Central memory CD8-positive, alpha-beta T cell (primary cell): ENCODE measurements around the gene RNF26.

Source experiments
- ATAC-seq: fragments of 150-1000 bp; cut with Tn5 transposase; replicated peaks from 2 replicates; pipeline ENCODE4 v1.10.0; 2022; ENCODE audit warnings: mild to moderate bottlenecking, moderate FRiP score, moderate number of reproducible peaks; ENCODE audit not compliant: poor library complexity, severe bottlenecking; ENCODE audit errors: extremely low read depth
- DNase-seq, 2 donors: peaks; one replicate each; pipeline ENCODE4 v3.0.0; 2021; ENCODE audit warnings: low spot score in 2 of 2
- H3K27ac Mint-ChIP-seq: one replicate; pipeline ENCODE4 v1.8.0; 2022; ENCODE audit warnings: low read depth, mild to moderate bottlenecking, moderate library complexity, mixed read lengths
- H3K27me3 Mint-ChIP-seq: one replicate; pipeline ENCODE4 v1.8.0; 2022; ENCODE audit warnings: mixed read lengths
- H3K36me3 Mint-ChIP-seq: one replicate; pipeline ENCODE4 v1.8.0; 2022; ENCODE audit warnings: mild to moderate bottlenecking, moderate library complexity, mixed read lengths; ENCODE audit not compliant: insufficient read depth
- H3K4me1 Mint-ChIP-seq: one replicate; pipeline ENCODE4 v1.8.0; 2022; ENCODE audit warnings: mixed read lengths
- H3K4me3 Mint-ChIP-seq: one replicate; pipeline ENCODE4 v1.8.0; 2022; ENCODE audit warnings: mild to moderate bottlenecking, moderate library complexity, mixed read lengths
- H3K9me3 Mint-ChIP-seq: one replicate; pipeline ENCODE4 v1.8.0; 2022; ENCODE audit warnings: mixed read lengths

The RNF26 gene

DNA sequence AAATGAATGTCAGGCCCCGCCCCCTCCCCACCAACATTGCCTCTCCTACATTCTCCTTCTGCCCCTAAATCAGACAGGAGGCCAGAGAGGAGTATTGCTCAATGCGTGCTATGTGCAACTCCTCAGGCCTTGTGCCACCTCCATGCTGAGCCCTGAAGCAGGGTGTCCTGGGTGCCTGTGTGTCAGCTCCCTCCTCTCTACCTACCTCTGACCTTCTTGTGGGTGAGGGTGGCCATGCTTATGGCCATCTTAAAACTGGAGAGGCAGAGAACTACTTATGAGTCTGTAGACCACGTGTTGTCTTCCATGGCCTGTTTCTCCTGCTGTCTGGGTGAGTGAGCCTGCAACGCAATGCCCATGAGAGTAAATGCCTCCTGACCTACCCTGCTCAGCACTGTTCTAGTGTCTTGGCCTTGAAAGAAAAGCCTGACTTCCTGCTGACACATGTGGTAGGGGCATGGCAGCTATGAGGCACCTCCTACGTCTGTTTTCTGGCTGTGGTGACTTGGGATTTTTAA, 27.9 kb upstream of the RNF26 start:
- no peaks in the 10 kb centered on the region for H3K4me1 Mint-ChIP-seq
- ATAC-seq (peak; percentile 28), DNase-seq (no peak)
- no peak overlapping the region for H3K4me3 Mint-ChIP-seq
- no peaks in the 10 kb centered on the region for H3K9me3 Mint-ChIP-seq
- no peaks in the 10 kb centered on the region for H3K27me3 Mint-ChIP-seq
- H3K27ac Mint-ChIP-seq: no peak overlapping the region
- H3K36me3 Mint-ChIP-seq: peaks cover 13% of the 10 kb centered on the region

DNA sequence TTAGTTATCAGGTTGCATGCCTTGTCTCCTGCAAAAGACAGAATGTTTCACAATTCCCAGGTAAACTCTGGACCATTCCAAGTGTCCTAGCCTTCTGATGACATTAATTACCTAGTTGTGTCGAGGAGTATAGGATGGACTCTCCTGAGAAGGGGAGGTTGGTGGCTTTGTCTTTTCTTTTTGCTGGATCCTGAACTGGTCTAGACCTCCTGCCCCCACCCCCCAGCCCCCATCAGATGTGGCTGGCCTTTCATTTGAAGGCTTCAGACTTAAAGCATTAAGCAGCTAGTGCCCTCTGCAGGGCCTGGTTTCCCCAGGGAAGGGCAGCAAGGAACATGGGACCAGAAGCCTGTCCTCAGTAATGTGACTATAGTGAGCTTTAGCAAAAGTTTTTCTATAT, 27.1 kb upstream of the RNF26 start:
- H3K27ac Mint-ChIP-seq: no peak overlapping the region
- DNase-seq (no peak), ATAC-seq (no peak)
- H3K27me3 Mint-ChIP-seq: no peaks in the 10 kb centered on the region
- no peaks in the 10 kb centered on the region for H3K9me3 Mint-ChIP-seq
- H3K36me3 Mint-ChIP-seq: peaks cover 12% of the 10 kb centered on the region
- H3K4me3 Mint-ChIP-seq: no peak overlapping the region
- H3K4me1 Mint-ChIP-seq: no peaks in the 10 kb centered on the region

DNA sequence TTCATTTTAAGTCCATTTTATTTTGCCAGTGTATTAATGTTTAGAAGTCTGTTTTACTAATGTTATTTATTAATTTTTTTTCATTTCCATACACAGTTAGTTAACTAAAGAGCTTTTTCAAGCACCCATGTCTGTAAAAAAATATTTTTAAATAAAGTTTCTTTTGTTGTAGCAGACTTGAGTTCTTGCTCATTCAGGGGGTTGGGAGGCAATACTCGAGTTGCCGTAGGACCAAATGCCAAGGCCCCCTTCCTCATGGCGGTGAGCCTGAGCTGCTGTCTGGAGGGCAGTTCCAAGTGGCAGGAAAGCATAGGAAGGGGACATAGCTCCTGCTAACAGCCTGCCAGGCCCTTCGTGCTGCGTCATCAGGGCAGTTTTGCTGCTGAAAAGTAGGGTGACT, 26.4 kb upstream of the RNF26 start:
- Mint-ChIP-seq H3K36me3 (peaks cover 8% of the 10 kb centered on the region), H3K4me1 (no peaks in the 10 kb centered on the region), H3K9me3 (no peaks in the 10 kb centered on the region), H3K4me3 (no peak overlapping the region), H3K27ac (no peak overlapping the region), H3K27me3 (no peaks in the 10 kb centered on the region)
- DNase-seq (no peak), ATAC-seq (no peak)

DNA sequence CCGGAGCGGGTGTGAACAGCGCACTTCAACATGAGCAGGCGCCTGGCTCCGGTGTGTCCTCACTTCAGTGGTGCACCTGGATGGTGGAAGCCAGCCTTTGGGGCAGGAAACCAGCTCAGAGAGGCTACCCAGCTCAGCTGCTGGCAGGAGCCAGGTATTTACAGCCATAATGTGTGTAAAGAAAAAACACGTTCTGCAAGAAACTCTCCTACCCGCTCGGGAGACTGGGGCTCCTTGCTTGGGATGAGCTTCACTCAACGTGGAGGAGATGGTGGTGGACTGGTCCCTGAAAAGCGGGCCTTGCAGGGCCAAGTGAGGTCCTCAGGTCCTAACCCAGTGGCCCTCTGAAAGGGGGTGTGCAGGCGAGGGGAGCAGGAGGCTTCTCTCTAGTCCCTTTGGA, 24.9 kb upstream of the RNF26 start:
- Mint-ChIP-seq H3K4me3 (no peak overlapping the region), H3K36me3 (peaks cover 2% of the 10 kb centered on the region), H3K4me1 (no peaks in the 10 kb centered on the region), H3K27ac (no peak overlapping the region), H3K27me3 (peaks cover 5% of the 10 kb centered on the region), H3K9me3 (no peaks in the 10 kb centered on the region)
- DNase-seq (no peak), ATAC-seq (no peak)

DNA sequence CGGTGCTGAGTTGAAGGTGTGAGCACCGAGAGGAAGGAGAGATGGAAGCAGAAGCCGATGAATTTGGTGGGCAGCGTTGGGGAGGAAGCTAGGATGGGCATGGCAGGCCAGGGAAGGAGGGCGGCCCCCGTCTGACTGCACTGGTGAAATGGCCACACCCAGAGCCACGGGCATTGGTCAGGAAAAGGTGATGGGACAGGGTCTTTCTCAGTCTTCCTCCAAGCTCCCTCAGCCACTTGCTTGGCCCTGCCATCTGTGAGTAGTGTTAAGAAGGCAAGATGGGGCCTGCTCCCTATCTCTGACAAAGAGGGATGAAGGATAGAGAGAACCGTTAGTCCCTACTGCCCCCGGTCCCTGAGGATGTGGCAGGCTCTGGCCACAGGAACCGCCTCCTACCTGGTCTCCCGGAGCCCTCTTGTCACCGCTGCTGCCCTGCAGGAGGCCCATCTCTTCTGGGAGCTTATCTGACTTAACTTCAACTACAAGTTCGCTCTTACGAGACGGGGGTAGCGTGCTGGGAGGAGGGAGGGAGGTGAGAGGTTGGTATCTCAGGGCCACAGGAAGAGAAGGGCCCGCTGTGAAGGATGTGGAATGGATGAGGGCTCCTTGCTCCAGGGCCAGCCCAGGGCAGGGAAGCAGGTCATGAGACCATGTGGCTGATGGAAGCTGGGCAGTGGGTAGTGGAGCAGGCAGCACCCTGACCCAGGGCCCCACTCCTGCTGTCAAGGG, 24.2 kb upstream of the RNF26 start:
- H3K36me3 Mint-ChIP-seq: peaks cover 2% of the 10 kb centered on the region
- peaks cover 12% of the 10 kb centered on the region for H3K27me3 Mint-ChIP-seq
- H3K27ac Mint-ChIP-seq: no peak overlapping the region
- H3K4me1 Mint-ChIP-seq: no peaks in the 10 kb centered on the region
- ATAC-seq: no peak
- no peak for DNase-seq
- no peak overlapping the region for H3K4me3 Mint-ChIP-seq
- H3K9me3 Mint-ChIP-seq: no peaks in the 10 kb centered on the region

DNA sequence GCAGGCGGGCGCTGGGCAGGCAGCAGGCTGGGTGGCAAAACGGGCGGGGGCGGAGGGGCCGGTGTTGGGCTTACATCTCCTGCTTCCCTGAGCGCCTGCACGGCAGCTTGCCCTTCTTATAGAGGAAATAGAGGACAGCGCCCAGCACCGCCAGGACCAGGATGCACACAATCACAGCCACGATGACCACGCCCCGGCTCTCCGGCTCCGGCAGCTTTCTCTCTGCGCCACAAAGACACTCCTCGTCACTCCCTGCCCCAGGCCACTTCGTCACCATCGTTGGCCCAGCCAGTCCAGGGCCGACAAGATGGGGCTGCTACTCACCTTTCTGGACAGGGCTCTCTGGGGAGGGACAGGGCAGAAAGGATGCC, 23.7 kb upstream of the RNF26 start:
- no peak for DNase-seq
- Mint-ChIP-seq H3K36me3 (peaks cover 2% of the 10 kb centered on the region), H3K27ac (no peak overlapping the region), H3K9me3 (no peaks in the 10 kb centered on the region), H3K4me3 (no peak overlapping the region), H3K27me3 (peaks cover 17% of the 10 kb centered on the region), H3K4me1 (peaks cover 5% of the 10 kb centered on the region)
- no peak for ATAC-seq

DNA sequence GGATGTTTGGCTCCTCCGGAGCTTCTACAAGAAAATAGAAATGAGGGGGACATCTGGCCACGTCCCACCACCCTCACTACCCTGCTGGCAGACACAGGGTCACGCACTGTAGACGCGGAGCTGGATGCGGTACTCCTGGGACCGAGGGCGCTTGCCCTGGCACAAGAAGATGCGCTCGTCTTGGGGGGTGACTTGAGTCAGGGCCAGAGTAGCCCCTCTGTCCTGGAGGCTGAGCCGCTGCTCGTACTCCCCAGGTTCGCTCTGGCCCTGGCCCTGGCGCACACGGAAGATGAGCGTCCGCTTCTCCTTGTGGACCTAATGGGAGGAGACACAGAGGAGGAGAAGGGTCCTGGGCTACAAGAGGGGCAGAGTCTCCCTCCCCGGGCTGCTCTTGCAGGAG, 19.6 kb upstream of the RNF26 start:
- peaks cover 10% of the 10 kb centered on the region for H3K4me1 Mint-ChIP-seq
- H3K9me3 Mint-ChIP-seq: no peaks in the 10 kb centered on the region
- DNase-seq: no peak
- H3K27ac Mint-ChIP-seq: no peak overlapping the region
- peaks cover 45% of the 10 kb centered on the region for H3K27me3 Mint-ChIP-seq
- H3K36me3 Mint-ChIP-seq: peaks cover 2% of the 10 kb centered on the region
- H3K4me3 Mint-ChIP-seq: peak overlapping the region; percentile 67
- no peak for ATAC-seq

DNA sequence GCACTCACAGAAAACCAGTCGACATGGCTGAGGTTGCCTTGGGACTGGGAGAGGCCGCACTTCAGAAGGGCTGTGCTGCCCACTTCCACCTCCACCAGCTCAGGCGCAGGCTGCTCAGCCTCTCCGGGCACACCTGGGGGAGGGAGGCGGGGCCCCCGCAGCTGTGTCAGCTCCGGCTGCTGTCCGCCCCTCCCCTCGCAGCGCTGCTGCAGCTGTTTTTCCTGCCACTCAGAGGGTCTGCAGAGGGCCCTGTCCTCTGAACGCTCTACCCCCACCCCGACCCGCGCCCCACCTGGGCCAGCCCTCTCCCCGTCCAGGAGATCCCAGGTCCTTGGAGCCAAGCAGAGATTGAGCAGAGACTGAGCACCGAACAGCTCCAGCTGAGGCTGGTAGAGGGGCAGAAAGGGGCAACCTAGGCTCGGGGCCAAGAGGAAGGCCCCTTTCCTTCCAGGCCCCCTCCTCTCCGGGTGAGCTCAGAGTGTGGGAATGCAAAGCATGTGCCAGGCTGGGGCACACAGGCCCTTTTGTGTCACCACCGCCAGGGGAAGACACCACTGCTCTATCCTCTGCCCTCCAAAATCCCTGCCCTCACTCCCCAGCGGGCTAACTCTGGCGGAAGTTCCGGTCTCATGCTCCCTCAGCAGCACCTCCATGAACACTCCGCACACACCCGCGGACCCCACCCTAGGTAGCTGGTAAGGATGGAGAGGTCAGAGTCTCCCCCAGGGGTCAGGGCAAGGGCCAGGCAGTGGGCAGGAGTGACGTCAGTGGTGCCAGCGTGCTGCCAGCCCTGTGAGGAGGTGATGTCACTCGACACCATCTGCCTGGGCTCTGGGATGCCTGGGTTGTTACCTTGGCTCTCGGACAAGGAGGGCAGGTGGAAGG, 19.0 kb upstream of the RNF26 start:
- DNase-seq (no peak), ATAC-seq (peak; percentile 68)

DNA sequence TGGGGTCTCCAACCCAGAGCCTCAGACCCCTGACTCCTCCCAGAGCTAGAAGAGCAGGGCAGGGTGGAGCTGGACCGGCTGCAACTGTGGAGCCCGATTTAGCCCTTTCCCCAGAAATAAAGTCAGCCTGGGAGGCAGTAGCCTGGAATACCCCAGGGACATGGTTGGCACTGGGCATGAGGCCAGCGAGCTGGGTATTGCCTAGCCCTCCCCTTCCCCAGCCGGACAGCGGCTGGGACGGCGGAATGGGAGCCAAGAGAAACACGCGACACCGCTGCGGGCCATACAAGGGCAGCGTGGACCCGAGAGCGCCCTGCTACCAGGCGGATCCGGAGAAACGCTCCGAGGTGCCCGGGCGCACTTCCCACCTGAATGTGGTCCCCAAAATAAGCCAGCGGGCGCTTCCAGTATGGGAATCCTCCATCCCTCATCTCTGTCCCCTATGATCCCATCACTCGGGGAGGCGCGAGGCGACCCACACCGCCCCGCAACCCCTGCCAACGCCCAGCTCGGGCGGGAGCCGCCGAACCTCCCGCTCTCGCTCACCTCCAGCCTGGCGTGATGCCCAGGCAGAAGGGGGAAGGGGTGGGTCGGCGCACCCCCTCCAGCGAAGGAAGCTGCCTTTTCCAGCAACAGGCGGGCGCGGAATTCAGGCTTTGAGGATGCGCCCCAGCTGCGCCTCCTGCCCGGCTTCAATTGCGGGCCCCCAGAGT, 18.2 kb upstream of the RNF26 start:
- Mint-ChIP-seq H3K27ac (no peak overlapping the region), H3K4me1 (peaks cover 16% of the 10 kb centered on the region), H3K27me3 (peaks cover 49% of the 10 kb centered on the region), H3K4me3 (peak overlapping the region; percentile 67), H3K36me3 (peaks cover 2% of the 10 kb centered on the region), H3K9me3 (no peaks in the 10 kb centered on the region)
- ATAC-seq (no peak), DNase-seq (no peak)

More for the DNA sequence above, 19.0 kb upstream of the RNF26 start:
- Mint-ChIP-seq H3K4me1 (peaks cover 14% of the 10 kb centered on the region), H3K9me3 (no peaks in the 10 kb centered on the region), H3K4me3 (peak overlapping the region; percentile 67), H3K36me3 (peaks cover 2% of the 10 kb centered on the region), H3K27me3 (peaks cover 49% of the 10 kb centered on the region), H3K27ac (no peak overlapping the region)

DNA sequence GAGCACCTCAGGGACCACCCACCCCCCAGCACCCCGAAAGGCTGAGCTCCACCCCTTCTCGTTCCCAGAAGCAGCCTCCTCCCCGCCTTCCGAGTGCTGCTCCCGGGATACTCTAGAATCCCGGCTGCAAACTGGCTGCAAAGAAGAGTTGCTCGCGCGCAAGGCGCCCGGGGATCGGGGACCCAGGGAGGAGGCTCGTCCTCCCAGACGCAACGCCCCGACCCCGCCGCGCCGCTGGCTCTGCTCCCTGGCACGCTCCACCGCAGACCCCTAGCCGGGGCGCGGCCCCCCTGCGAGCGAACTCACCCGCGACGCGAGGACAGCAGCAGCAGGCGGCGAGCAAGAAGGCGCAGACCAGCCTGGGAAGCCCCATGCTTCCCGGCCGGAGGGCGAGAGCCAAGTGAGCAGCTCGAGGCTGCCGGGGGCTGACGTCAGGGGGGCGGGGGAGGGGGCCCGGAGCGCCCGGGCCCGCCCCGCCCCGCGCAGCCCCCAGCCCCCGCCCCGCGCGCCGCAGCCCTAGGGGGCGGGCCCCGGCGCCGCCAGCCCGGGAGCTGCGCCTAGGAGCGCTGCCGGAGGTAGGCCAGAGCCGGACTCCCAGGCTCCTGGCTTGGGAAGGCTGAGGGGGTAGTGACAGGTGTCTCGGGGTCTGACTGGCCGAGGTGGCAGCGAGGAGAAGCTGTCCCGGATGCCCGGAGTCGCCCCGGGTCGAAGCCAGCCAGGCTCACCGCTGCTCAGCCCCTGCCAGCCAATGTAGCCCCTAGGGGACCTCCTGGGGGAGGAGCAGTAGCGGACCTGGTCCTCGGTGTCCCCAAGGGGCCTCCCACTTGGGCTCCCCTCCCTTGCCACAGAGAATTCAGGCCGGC, 17.4 kb upstream of the RNF26 start, which contains the start of gene MCAM:
Gene MCAM (minus strand): TSS at position 402 of the 863 bp plus-strand sequence. CDS start 29 bp downstream, at position 373.
- Mint-ChIP-seq H3K27me3 (peaks cover 49% of the 10 kb centered on the region), H3K4me3 (peak within 1 kb of the TSS; percentile 67), H3K4me1 (peaks cover 22% of the 10 kb centered on the region), H3K9me3 (no peaks in the 10 kb centered on the region), H3K27ac (no peak within 1 kb of the TSS), H3K36me3 (peaks cover 2% of the 10 kb centered on the region)
- ATAC-seq: no peak
- DNase-seq: no peak

DNA sequence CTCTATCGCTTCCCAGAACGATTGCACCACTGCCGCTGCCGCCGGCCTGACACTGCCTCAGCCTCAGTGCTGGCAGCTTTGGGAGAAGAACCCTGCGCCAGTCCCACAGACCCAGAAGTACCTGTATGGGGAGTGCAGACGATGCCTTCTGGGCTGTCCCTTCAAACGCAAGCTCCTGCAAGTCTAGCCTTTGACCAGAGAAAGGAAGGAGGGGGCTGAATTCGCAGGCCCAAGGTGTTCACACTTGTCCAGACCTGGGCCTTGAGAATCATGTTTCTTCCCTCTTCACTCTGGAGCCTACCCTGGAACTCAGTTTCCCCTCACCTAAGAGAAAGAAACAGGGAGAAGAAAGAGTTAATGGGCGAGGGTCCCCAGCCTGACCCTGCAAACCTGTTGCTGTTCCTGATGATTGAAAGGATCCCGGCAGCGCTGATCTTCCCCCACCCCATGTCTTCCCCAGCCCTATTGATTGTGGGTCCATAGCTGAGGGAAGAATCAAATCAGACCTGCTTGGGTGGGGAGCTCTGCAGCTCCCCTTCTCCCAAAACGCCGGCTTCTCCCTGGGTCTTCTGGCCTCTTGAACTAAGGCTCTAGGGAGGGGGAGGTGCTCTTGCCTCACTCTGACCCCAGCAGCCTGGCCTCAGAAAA, 16.6 kb upstream of the RNF26 start:
- Mint-ChIP-seq H3K27ac (no peak overlapping the region), H3K4me3 (no peak overlapping the region), H3K9me3 (no peaks in the 10 kb centered on the region), H3K4me1 (peaks cover 22% of the 10 kb centered on the region), H3K36me3 (peaks cover 2% of the 10 kb centered on the region), H3K27me3 (peaks cover 49% of the 10 kb centered on the region)
- DNase-seq: no peak
- no peak for ATAC-seq
